ENCODE results near the gene AP4B1. TPM values are rescaled to one million over a fixed set of nuclear protein-coding genes. Genes with fewer than 3 reads are reported as not detected.

AP4B1 gene
- total and polyA plus RNA-seq, 9 of the 15 experiments (the other 6 are each of a cell fraction or from before 2014, with no cell fraction given), result 15.8 to 36.5 (median 24.6) TPM

DNA sequence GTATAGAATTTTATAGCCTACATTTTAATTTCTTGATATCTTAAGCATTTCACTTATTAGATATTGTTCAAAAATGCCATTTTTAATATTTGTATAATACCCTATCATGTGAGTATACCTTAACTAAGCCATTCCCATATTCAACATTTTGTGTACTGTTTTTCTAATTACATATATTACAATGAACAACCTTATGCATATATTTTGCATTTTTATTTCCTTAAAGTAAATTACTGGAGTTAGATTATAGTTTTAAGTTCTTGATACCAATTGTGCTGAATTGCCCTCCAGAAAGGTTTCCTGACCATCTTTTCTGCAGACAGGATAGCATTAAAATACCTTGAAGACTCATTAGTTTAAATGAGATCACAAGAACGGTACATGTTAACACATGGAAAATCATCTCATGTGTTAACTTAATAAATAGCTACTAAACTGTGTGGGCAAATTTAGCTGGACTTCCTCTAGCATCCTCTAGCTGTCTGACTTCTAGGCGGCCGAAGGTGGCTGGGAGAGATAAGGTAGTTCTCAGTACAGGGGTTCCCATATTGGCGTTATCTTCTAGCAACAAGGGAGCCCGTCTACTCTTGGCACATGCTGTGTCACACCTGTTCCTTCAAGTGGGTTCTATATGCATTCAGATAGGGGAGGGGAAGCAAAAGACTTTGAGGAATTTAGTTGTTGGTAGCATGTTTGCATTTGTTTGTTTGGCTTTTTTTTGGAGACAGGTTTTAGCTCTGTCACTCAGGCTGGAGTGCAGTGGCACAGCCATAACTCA, 9.5 kb upstream of the AP4B1 start (continued):
- TF ChIP-seq, protein P1, sequence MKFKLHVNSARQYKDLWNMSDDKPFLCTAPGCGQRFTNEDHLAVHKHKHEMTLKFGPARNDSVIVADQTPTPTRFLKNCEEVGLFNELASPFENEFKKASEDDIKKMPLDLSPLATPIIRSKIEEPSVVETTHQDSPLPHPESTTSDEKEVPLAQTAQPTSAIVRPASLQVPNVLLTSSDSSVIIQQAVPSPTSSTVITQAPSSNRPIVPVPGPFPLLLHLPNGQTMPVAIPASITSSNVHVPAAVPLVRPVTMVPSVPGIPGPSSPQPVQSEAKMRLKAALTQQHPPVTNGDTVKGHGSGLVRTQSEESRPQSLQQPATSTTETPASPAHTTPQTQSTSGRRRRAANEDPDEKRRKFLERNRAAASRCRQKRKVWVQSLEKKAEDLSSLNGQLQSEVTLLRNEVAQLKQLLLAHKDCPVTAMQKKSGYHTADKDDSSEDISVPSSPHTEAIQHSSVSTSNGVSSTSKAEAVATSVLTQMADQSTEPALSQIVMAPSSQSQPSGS (CRISPR knock-in tag; IDR thresholded peaks at IDR 0.05), result no peak
- TF ChIP-seq SAFB (IDR thresholded peaks at IDR 0.05; ENCODE audit: borderline replicate concordance, low read depth, low read length) (no peak), KAT8 (IDR thresholded peaks at IDR 0.05; ENCODE audit: low read depth) (no peak), ZNF707 (CRISPR knock-in tag; conservative IDR thresholded peaks at IDR 0.05) (no peak), CEBPB (tag; IDR thresholded peaks at IDR 0.05) (peak; percentile 52), MAFG (tag; conservative IDR thresholded peaks at IDR 0.05) (peak; percentile 76), RBM14 (IDR thresholded peaks at IDR 0.05; ENCODE audit: borderline replicate concordance, insufficient read depth, low read depth, low read length) (no peak), MEIS2 (IDR thresholded peaks at IDR 0.05; ENCODE audit: partially characterized antibody) (peak; percentile 81), WHSC1 (IDR thresholded peaks at IDR 0.05; ENCODE audit: low read length) (no peak), NFATC3 (IDR thresholded peaks at IDR 0.05) (peak; percentile 83; the same call in 1 of the 2 replicates), C11orf30 (IDR thresholded peaks at IDR 0.05; ENCODE audit: low read depth) (peak; percentile 86)
- TF ChIP-seq, protein P2, sequence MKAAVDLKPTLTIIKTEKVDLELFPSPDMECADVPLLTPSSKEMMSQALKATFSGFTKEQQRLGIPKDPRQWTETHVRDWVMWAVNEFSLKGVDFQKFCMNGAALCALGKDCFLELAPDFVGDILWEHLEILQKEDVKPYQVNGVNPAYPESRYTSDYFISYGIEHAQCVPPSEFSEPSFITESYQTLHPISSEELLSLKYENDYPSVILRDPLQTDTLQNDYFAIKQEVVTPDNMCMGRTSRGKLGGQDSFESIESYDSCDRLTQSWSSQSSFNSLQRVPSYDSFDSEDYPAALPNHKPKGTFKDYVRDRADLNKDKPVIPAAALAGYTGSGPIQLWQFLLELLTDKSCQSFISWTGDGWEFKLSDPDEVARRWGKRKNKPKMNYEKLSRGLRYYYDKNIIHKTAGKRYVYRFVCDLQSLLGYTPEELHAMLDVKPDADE (conservative IDR thresholded peaks at IDR 0.05; ENCODE audit: control insufficient read depth, low read depth, low read length), result peak; percentile 90
- TF ChIP-seq, protein P3, sequence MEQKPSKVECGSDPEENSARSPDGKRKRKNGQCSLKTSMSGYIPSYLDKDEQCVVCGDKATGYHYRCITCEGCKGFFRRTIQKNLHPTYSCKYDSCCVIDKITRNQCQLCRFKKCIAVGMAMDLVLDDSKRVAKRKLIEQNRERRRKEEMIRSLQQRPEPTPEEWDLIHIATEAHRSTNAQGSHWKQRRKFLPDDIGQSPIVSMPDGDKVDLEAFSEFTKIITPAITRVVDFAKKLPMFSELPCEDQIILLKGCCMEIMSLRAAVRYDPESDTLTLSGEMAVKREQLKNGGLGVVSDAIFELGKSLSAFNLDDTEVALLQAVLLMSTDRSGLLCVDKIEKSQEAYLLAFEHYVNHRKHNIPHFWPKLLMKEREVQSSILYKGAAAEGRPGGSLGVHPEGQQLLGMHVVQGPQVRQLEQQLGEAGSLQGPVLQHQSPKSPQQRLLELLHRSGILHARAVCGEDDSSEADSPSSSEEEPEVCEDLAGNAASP (IDR thresholded peaks at IDR 0.05), result no peak

Measured in K562 (cell line).